ENCODE measurements around the gene LRRC8D.

Gene LRRC8D

DNA sequence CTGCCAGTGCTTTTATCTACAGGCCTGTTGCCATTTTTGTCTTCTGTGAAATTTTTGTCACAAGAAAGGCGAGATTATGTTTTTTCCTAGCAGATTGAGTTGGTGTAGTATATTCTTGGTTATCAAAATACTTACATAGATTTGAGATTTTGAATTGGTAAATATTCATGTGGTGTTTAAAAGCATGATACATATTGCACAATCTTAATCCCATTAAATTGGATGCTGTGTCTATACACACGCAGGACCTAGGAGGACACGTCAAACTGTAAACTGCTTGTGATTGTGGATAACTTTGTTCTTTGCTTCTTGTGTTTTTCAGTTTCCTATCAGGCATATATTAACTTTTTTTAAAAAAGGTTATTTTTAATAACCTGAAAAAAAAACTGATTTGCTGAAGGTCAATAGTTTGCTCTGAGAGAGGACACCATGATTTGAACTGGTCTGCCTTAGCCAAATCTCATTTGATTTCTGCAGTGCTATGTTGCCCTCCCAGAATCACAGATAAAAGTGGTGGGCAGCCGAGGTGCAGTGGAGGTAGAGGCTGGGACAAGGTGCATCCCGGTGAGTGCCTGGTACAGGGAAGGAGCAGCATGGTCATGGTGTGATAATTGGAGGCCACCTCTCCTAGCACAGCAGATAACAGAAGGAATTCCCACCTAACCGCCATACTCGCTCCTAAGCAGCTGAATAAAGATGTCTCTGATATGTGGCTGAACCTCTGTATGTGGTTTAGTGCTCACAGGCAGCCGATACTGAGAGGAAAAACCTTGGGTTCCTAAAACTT, 76.7 kb downstream of the LRRC8D start:
- DNase-seq: no peak

DNA sequence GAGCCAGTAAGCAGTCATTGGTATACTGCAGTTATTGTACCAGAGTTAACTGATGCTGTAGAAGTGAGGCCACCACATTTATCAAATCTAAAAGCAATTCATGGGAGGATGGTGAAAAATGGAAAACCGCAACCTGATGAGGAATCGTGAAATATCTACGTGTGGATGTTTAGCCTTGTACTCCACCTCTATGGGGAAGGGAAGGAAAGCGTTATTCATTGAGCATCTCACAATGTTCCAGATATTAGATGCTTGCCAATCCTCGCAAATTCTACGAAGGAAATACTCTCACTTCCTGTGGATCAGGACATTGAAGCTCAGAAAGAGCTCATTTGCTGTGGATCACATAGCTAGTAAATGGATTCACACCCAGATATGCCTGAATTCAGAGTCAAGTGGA, 77.3 kb downstream of the LRRC8D start:
- no peak for DNase-seq

- no peak for DNase-seq
These were observed 78.1 kb downstream of the LRRC8D start for GRCh38 chr1:89898695-89899470.

DNA sequence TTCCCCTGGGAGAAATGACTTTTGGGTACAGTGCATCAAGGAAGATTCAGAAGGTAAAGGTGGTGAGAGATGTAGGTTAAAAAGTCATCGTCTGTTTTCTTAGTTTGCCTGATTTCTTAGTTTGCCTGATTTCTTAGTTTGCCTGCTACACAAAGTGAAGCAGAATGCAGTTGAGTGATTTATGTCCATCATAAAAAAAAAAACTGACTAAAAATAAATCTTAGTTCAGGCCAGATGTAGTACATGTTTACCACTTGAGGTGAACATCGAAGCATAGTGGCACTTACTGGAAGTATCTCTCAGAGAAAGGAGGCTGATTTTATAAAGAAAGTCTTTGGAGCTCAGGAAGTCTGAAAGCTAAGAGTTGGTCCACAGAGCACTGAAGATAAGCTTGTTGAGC, 79.5 kb downstream of the LRRC8D start:
- DNase-seq: no peak

DNA sequence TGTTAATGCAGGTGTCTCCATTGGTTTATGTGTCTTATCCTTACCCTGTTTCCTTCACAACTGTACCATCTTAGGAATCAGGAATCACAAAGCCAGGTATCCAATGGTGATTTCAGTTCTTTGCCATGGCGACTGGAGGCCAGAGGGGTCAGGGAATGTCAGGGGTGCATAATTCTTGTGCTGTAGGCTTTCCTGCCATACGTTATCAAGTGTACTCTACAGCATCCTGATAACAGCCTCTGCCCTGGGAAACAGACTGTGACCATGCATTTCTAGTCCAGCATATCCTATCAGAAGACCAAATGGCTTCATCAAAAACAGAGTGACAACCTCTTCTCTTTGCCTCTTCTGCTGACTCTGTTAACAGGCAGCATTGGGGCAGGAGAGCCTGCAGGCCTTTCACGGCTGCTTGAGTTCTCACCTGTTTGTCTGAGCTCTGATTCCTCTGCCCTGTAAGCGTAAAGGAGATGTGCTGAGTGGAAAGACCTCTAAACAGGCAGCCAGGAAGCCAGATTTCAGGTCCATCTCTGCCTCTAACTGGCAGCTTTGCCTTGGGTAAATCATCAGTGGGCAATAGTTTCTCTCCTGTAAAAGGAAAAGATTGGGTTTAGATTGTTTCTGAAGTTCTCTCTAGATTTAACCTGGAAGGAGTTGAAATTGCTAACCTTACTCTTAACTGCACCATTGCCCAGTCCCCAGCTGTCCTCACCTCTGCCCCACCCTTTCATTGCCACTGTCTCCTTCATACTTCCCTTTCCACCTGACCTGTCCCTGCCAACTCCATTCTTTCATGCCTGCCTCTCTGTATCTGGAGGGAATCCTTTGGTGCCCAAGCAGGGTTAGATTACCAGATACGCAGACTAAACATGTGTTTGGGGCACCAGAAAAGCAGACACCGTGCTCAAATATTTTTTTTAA, 80.2 kb downstream of the LRRC8D start:
- no peak for DNase-seq

DNA sequence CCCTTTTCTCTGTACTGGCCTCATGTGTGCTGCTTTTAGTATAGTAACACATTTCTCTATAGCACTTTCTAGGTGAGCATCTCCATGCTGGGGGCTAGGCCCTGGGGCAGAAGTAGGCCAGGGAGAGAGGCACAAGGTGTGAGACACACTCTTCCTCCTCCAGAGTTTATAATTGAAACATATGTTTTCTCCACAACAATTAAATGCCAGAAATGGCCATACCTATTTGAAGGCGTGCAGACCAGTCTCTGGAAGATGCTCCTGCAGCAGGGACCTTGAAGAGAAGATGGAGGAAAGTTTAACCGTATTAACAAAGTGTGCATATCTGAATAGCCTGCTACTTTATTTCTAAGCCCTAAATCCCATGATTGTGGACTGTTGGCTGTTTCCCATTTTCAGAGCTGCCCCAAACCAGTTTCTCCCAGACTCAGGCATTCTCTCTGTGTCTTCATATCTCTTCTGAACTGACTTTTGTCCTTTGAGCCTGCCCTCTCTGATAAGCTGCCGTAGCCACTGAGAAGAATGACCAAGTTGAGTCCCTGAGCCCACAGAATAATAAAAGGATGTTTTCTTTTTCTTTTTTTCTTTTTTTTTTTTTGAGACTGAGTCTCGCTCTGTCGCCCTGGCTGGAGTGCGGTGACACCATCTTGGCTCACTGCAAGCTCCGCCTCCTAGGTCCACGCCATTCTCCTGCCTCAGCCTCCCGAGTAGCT, 81.3 kb downstream of the LRRC8D start:
- no peak for DNase-seq

DNA sequence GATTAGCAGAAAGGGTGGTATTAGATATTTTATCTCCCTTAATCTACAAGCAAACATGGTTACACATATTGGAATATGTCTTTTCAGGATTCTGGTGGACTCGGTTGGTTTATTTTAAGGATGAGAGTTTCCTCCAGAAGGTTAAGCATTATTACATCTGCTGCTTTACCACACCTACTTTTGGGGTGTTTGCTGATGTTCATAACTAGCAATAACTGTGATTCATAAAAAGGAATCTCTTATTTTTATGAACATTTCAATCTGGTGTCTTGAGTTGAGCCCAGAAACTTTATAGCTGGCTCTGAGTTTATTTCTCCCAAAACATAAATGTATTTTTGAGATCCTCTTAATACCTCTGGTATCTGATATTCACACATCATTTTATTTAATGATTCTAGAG, 82.7 kb downstream of the LRRC8D start:
- DNase-seq: no peak

DNA sequence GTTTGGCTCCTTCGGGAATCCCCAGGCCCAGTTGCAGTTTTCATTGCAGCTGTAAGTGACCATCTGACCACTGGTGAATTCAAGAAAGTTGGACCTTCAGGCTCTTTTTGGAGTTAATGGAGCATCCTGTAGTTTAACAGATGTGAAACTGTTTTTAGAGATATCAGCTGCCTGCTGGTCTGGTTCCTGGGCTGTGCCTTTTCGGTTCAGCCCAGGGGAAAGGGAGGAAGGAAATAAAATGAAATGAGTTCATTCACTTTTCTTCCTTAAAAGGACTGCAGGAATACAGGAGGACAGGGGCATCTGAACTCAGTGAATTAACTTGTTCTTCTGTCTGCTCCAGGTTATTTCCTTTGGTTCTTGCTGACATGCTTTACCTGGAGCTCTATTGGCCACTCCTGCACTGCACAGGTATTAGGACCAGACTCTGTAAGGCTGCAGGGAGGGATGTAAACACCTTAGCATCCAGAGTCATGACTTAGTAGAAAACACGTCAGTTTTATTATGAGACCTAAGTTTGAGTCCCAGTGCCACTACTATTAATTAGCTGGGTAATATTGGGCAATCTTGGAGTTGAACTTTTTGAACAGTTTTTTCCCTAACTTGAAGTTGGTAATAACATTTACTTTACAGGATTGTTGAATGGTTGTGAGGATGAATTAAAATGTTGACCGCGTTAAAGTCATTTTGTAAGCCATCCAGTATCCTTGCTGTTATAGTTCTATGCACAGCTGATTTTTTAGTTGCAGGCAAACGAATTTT, 83.6 kb downstream of the LRRC8D start:
- no peak for DNase-seq

DNA sequence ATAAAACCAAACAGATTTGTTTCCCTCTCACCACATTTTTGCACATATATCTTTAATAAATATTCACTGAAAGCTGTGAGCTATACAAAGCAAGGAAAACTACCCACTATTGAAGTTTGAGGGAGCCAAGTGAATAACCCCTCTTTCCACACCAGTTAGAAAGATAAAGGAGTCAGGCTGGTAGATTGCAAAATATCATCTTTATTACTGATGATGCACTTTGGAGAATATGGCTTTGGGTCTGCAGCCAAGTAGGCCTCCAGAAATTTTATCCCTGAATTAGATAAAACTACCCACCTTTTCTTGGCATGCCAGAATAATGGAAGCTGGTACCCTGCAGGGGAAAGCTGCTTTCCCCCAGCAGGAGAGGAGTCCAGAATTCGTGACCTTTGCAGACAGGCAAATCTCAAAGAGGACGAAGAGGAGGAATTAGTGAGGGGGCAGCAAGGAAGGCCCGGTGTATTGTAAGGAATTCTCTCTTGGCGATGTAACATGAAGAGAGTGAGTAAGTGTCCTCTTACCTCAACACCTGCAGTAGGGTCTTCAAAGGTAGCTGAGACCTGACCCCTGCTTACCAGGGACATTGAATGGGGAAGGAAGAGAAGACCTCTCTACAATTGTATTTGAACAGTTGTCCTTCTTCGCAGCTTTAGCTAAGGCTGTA, 84.7 kb downstream of the LRRC8D start:
- no peak for DNase-seq

- DNase-seq: no peak
These were observed 85.3 kb downstream of the LRRC8D start for GRCh38 chr1:89906088-89906487.

- DNase-seq: no peak
These were observed 86.9 kb downstream of the LRRC8D start for GRCh38 chr1:89907727-89908212.

DNA sequence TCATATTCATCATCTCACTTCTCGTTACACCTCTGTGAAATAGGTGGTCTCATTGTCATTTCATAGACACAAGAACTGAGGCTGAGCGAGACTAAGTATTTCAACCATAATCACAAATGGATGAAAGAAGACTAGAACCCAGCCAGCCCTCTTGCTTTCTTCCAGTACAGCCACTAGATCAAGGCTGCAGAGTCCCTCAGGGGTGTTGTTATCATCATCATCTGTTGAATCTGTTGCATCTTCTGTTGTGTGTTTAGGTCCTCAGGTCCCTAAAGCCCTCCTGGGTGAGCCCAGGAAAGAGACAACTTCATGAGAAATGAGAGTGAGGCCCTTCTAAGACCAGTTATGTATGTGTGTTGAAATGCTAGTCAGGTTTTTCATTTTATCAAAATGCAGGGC, 87.4 kb downstream of the LRRC8D start:
- no peak for DNase-seq

- DNase-seq: peak in 1 of 2 donors; percentile 15
These were observed 88.0 kb downstream of the LRRC8D start for GRCh38 chr1:89908672-89909436.

GRCh38 chr1:89910268-89910667, 89.4 kb downstream of the LRRC8D start:
- DNase-seq: no peak

- DNase-seq: no peak
These were observed 89.9 kb downstream of the LRRC8D start for GRCh38 chr1:89910780-89911179.

- DNase-seq: no peak
These were observed 90.6 kb downstream of the LRRC8D start for GRCh38 chr1:89911191-89911991.

GRCh38 chr1:89912073-89912472, 91.2 kb downstream of the LRRC8D start:
- DNase-seq: no peak

GRCh38 chr1:89913353-89914095, 92.7 kb downstream of the LRRC8D start:
- DNase-seq: no peak

DNA sequence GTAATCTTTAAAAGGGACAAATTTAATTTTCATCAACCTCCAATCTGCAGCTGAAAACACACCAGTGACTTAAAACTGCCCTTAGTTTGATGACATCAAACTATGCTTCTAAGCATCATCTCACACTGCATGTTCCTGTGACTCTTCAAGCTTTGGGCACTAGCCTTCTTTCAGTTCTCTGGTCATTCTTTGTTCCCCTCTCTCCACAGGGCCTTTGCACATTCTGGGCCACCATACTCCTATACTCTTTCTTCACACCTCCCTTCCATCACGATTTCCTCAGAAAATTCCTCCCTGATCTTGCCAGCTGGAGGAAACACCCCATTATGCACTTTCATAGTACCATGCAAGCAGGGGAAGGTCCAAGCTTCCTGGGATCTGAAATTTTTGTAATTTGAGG, 96.5 kb downstream of the LRRC8D start:
- no peak for DNase-seq

All from CD4-positive, alpha-beta T cell treated with Interleukin-4 for 1 hour (primary cell).